Neuronal stem cell (in vitro differentiated cells): ENCODE results near the gene AMOTL2.
A peak's percentile ranks its signal among the peaks of the same experiment; 100 is the strongest.

Experiments
- DNase-seq: peaks from one replicate; pipeline ENCODE4 v3.0.0-alpha.2; 2013; ENCODE audit warnings: low spot score
- H2AFZ ChIP-seq: one replicate; pipeline ENCODE4 v1.6.1; 2013; ENCODE audit warnings: mild to moderate bottlenecking, low read length, inconsistent platforms
- H2AK5ac ChIP-seq: 2 replicates; pipeline ENCODE4 v1.6.1; 2013; ENCODE audit warnings: low read depth, mild to moderate bottlenecking, inconsistent platforms, low read length, moderate library complexity, mixed read lengths
- H2BK120ac ChIP-seq: 2 replicates; pipeline ENCODE4 v1.6.1; 2013; ENCODE audit warnings: low read depth, mild to moderate bottlenecking, inconsistent platforms, low read length, moderate library complexity, mixed read lengths
- H2BK12ac ChIP-seq: one replicate; pipeline ENCODE4 v1.6.1; 2013; ENCODE audit warnings: low read length, inconsistent platforms
- H2BK15ac ChIP-seq: 2 replicates; pipeline ENCODE4 v1.6.1; 2013; ENCODE audit warnings: mild to moderate bottlenecking, low read length, inconsistent platforms, mixed read lengths
- H2BK5ac ChIP-seq: one replicate; pipeline ENCODE4 v1.6.1; 2013; ENCODE audit warnings: inconsistent platforms, mild to moderate bottlenecking, low read length, moderate library complexity
- H3K14ac ChIP-seq: one replicate; pipeline ENCODE4 v1.6.1; 2013; ENCODE audit warnings: low read length, inconsistent platforms
- H3K18ac ChIP-seq: 2 replicates; pipeline ENCODE4 v1.6.1; 2013; ENCODE audit warnings: low read length, inconsistent platforms
- H3K23ac ChIP-seq: 2 replicates; pipeline ENCODE4 v1.6.1; 2013; ENCODE audit warnings: low read depth, mild to moderate bottlenecking, mixed read lengths, low read length, inconsistent platforms; ENCODE audit not compliant: poor library complexity
- H3K27ac ChIP-seq: replicated peaks from 3 replicates; pipeline ENCODE4 v1.5.1; 2013; ENCODE audit warnings: low read length, inconsistent platforms
- H3K27me3 ChIP-seq, 3 experiments: 2 replicates each; pipeline ENCODE4 v1.6.1; 2013; ENCODE audit warnings: low read length in 3 of 3, mild to moderate bottlenecking in 2 of 3, inconsistent platforms in 1 of 3, low read depth in 1 of 3, mixed read lengths in 1 of 3, moderate library complexity in 1 of 3; ENCODE audit not compliant: control insufficient read depth in 3 of 3, insufficient read depth in 3 of 3
- H3K36me3 ChIP-seq, 2 donors: replicated peaks in 1 of 2; 2 replicates each; pipeline ENCODE4 v1.6.1; 2013; ENCODE audit warnings: low read length in 2 of 2; ENCODE audit not compliant: control insufficient read depth in 2 of 2, insufficient read depth in 2 of 2
- H3K4ac ChIP-seq: 2 replicates; pipeline ENCODE4 v1.6.1; 2013; ENCODE audit warnings: inconsistent platforms, mild to moderate bottlenecking, low read length, moderate library complexity
- H3K4me1 ChIP-seq, 2 donors: 1 replicate in 1 of 2; 2 replicates in 1 of 2; pipeline ENCODE4 v1.6.1; 2013; ENCODE audit warnings: low read length in 2 of 2, low read depth in 1 of 2; ENCODE audit not compliant: control insufficient read depth in 2 of 2, insufficient read depth in 1 of 2
- H3K4me2 ChIP-seq: one replicate; pipeline ENCODE4 v1.6.1; 2013; ENCODE audit warnings: mild to moderate bottlenecking, low read length, inconsistent platforms; ENCODE audit not compliant: insufficient read depth, poor library complexity, severe bottlenecking
- H3K4me3 ChIP-seq, 2 donors: 2 replicates each; pipeline ENCODE4 v1.5.1; 2013; ENCODE audit warnings: low read length in 2 of 2, mild to moderate bottlenecking in 2 of 2, inconsistent platforms in 1 of 2, moderate library complexity in 1 of 2
- H3K79me1 ChIP-seq: one replicate; pipeline ENCODE4 v1.6.1; 2013; ENCODE audit warnings: low read depth, mild to moderate bottlenecking, inconsistent platforms, low read length, moderate library complexity
- H3K9ac ChIP-seq: one replicate; pipeline ENCODE4 v1.6.1; 2013; ENCODE audit warnings: mild to moderate bottlenecking, low read depth, low read length, inconsistent platforms; ENCODE audit not compliant: poor library complexity
- H3K9me3 ChIP-seq, 2 donors: replicated peaks in 1 of 2; 2 replicates each; pipeline versions ENCODE3 to v1.6.1; 2013; ENCODE audit warnings: low read length in 2 of 2, mild to moderate bottlenecking in 2 of 2, inconsistent platforms in 1 of 2, low read depth in 1 of 2, mixed read lengths in 1 of 2, moderate library complexity in 1 of 2; ENCODE audit not compliant: control insufficient read depth in 2 of 2, insufficient read depth in 1 of 2
- H4K8ac ChIP-seq: one replicate; pipeline ENCODE4 v1.6.1; 2013; ENCODE audit warnings: low read depth, mild to moderate bottlenecking, inconsistent platforms, low read length, moderate library complexity
- H4K91ac ChIP-seq: one replicate; pipeline ENCODE4 v1.6.1; 2013; ENCODE audit warnings: low read length, low read depth, mild to moderate bottlenecking, inconsistent platforms; ENCODE audit not compliant: poor library complexity
- WGBS, 2 donors: extraction: QIAGEN DNeasy Blood & Tissue Kit; methylation state at CpG; one replicate each; pipeline ENCODE4 v1.1.7; 2013; ENCODE audit warnings: missing lambda C conversion rate in 2 of 2, mixed read lengths in 1 of 2; ENCODE audit not compliant: insufficient read length in 2 of 2, insufficient replicate concordance in 1 of 2; ENCODE audit errors: extremely low coverage in 2 of 2; 5-methylcytosine and 5-hydroxymethylcytosine counted together

Gene AMOTL2

GRCh38 chr3:134338201-134338512, 36.1 kb downstream of the AMOTL2 start:
- H2BK5ac ChIP-seq = no peak overlapping the region
- H3K27me3 ChIP-seq = no peaks in the 10 kb centered on the region
- no peak overlapping the region for H3K27ac ChIP-seq
- no peak overlapping the region for H3K23ac ChIP-seq
- H2BK12ac ChIP-seq = no peak overlapping the region
- H2BK120ac ChIP-seq = no peak overlapping the region
- H3K36me3 ChIP-seq = no peaks in the 10 kb centered on the region
- no peak overlapping the region for H4K8ac ChIP-seq
- H3K14ac ChIP-seq = no peak overlapping the region
- no peak overlapping the region for H3K4me2 ChIP-seq
- H2BK15ac ChIP-seq = peak overlapping the region; percentile 13
- peak overlapping the region; percentile 36 for H3K18ac ChIP-seq
- no peak overlapping the region for H4K91ac ChIP-seq
- H2AK5ac ChIP-seq = no peak overlapping the region
- H3K9me3 ChIP-seq = no peaks in the 10 kb centered on the region
- H3K4ac ChIP-seq = no peak overlapping the region
- WGBS, 2 donors = no CpG with 5 or more reads among the region's 2 CpGs
- DNase-seq = no peak
- H3K4me3 ChIP-seq = no peak overlapping the region
- H3K79me1 ChIP-seq = no peaks in the 10 kb centered on the region
- H3K4me1 ChIP-seq = peaks cover 19 to 23% of the 10 kb centered on the region in 2 donors
- no peak overlapping the region for H3K9ac ChIP-seq
- H2AFZ ChIP-seq = no peak overlapping the region

- peaks cover 21 to 25% of the 10 kb centered on the region in 2 donors for H3K4me1 ChIP-seq
- peak overlapping the region; percentile 11 for H2BK120ac ChIP-seq
- no CpG with 5 or more reads among the region's 3 CpGs for WGBS, 2 donors
- no peaks in the 10 kb centered on the region for H3K36me3 ChIP-seq
- no peak for DNase-seq
- no peak overlapping the region for H3K4me2 ChIP-seq
- no peaks in the 10 kb centered on the region for H3K27me3 ChIP-seq
- no peak overlapping the region for H2AK5ac ChIP-seq
- no peak overlapping the region for H3K9ac ChIP-seq
- H3K4me3 ChIP-seq = no peak overlapping the region
- no peak overlapping the region for H4K91ac ChIP-seq
- H2BK15ac ChIP-seq = no peak overlapping the region
- H4K8ac ChIP-seq = no peak overlapping the region
- H3K4ac ChIP-seq = no peak overlapping the region
- no peak overlapping the region for H2BK12ac ChIP-seq
- peak overlapping the region; percentile 69 for H3K18ac ChIP-seq
- no peak overlapping the region for H3K14ac ChIP-seq
- no peak overlapping the region for H2BK5ac ChIP-seq
- H3K27ac ChIP-seq = no peak overlapping the region
- no peak overlapping the region for H2AFZ ChIP-seq
- H3K23ac ChIP-seq = no peak overlapping the region
- H3K79me1 ChIP-seq = no peaks in the 10 kb centered on the region
- no peaks in the 10 kb centered on the region for H3K9me3 ChIP-seq
Measured at GRCh38 chr3:134337511-134338200, 36.6 kb downstream of the AMOTL2 start.

- Histone ChIP-seq H3K27me3 (no peaks in the 10 kb centered on the region), H3K4ac (no peak overlapping the region), H3K9ac (peak overlapping the region; percentile 16), H2BK120ac (no peak overlapping the region), H3K23ac (no peak overlapping the region), H3K79me1 (no peaks in the 10 kb centered on the region), H4K91ac (no peak overlapping the region), H3K4me1 (peaks cover 25 to 26% of the 10 kb centered on the region in 2 donors), H2AK5ac (peak overlapping the region; percentile 50), H4K8ac (no peak overlapping the region), H3K27ac (no peak overlapping the region), H3K36me3 (no peaks in the 10 kb centered on the region), H2AFZ (no peak overlapping the region), H2BK15ac (peak overlapping the region; percentile 72), H3K14ac (no peak overlapping the region), H2BK5ac (no peak overlapping the region), H3K18ac (peak overlapping the region; percentile 69), H2BK12ac (peak overlapping the region; percentile 34), H3K4me2 (no peak overlapping the region), H3K4me3 (no peak overlapping the region), H3K9me3 (no peaks in the 10 kb centered on the region)
- WGBS, 2 donors = no CpG with 5 or more reads among the region's 8 CpGs
- no peak for DNase-seq
Measured at GRCh38 chr3:134337071-134337482, 37.2 kb downstream of the AMOTL2 start.

GRCh38 chr3:134336587-134336986, 37.7 kb downstream of the AMOTL2 start:
- no peak for DNase-seq
- Histone ChIP-seq H3K4me3 (no peak overlapping the region), H2AK5ac (peak overlapping the region; percentile 50), H4K91ac (peak overlapping the region; percentile 38), H2BK15ac (peak overlapping the region; percentile 72), H3K14ac (no peak overlapping the region), H3K36me3 (no peaks in the 10 kb centered on the region), H3K27ac (no peak overlapping the region), H3K4me2 (no peak overlapping the region), H3K79me1 (no peaks in the 10 kb centered on the region), H3K4ac (no peak overlapping the region), H4K8ac (no peak overlapping the region), H2BK5ac (no peak overlapping the region), H3K27me3 (no peaks in the 10 kb centered on the region), H2BK12ac (no peak overlapping the region), H3K4me1 (peaks cover 28 to 30% of the 10 kb centered on the region in 2 donors), H3K9ac (no peak overlapping the region), H3K18ac (peak overlapping the region; percentile 69), H2BK120ac (no peak overlapping the region), H2AFZ (no peak overlapping the region), H3K23ac (no peak overlapping the region), H3K9me3 (no peaks in the 10 kb centered on the region)
- no CpG with 5 or more reads among the region's 6 CpGs for WGBS, 2 donors
